ENCODE data around the gene THTPA.

THTPA gene

DNA sequence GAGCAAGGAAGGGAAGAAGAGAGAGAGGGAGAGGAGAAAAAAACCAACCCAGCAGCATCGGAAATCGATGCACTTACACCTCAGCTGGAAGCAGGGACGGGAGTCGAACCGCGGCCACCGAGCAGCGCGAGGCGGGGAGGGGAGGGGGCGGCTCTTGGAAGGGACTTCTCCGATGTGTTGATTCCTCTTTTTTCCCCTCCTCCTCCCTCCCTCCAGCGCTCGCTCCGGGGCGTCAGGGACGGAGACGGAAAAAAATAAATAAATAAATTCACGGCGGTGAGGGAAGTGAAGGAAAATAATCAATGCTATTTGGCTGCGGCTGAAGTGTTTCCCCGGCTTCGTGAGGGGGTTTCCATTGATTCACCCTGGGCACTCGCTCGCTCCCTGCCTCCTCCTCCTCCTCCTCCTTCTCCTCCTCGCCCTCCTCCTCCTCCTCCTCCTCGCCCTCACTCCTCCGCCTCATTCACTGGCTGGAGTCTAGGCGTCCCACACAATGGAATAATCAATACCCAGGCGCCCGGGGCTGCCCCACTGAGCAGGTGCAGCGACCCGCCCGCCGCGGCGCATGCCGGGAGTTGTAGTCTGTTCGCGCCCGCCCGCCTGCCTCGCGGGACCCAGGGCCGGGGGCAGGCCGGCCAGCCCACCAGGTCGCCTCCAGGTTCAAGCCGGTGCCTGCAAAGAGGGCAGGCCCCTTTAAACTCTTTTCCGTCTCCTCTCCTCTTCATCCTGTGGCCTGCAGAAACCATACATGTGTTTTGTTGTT is 4.6 kb upstream of the THTPA start, which contains the start of gene ZFHX2:
Gene ZFHX2, minus strand, starts transcription at position 500 of the 763 bp plus-strand sequence. CDS start 16,440 bp downstream, outside the sequence.
- peak; percentile 59 to 72 for DNase-seq (ENCODE audit: low read depth in 2 of 2)

DNA sequence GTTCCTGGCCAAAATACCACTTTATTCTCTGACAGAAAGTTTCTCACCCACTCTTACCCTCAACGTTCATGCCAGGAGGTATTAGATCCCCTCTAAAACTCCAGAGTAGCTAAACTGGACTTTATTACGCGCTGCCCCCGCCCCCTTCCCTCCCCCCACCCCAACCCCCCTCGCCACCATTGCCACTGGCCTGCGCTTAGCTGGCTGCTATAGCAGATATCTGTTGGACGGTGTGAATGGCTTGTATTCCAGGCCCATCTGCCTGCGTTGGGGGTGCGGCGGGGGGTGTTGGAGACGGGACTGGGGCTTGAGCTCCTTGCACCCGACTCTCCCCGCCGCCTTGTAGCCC is 564 bp upstream of the THTPA start:
- DNase-seq (ENCODE audit: low read depth in 2 of 2), result no peak

DNA sequence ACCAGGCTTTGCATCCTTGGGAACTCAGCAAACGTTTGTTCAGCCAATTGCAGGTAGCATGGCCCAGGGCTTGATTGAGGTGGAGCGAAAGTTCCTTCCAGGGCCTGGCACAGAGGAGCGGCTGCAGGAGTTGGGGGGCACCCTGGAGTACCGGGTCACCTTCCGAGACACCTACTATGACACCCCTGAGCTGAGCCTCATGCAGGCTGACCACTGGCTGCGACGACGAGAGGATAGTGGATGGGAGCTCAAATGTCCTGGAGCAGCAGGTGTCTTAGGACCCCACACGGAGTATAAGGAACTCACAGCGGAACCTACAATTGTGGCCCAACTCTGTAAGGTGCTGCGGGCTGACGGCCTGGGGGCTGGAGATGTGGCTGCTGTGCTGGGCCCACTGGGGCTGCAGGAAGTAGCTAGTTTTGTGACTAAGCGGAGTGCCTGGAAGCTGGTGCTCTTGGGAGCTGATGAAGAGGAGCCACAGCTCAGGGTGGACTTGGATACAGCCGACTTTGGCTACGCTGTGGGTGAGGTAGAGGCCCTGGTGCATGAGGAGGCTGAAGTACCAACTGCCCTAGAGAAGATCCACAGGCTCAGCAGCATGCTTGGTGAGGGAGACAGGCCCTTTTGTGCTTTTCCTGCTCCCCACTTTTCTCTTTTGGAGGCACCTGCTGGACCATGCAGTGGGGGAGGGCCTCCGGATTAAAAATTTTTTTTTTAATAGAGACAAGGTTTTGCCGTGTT is 799 bp downstream of the THTPA start:
- DNase-seq (ENCODE audit: low read depth in 2 of 2), result no peak

DNA sequence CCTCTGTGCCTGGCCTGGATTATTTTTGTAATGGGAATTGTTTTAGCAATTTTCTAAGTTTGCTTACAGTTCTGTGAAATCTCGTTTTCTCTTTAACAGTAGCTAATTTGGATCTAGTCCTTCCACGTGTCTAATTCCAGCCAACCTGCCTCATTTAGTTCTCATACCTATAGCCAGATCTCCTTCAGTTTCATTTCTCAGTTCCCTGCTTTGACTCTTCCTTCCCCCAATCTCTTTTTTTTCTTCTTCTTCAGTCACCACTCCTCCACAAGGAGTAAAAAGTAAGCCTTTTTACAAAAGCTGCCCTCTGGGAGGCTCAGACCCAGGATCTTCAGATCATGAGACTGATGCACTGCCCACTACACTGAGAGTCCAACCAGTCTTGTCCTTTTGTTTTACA is 1.4 kb downstream of the THTPA start:
- DNase-seq (ENCODE audit: low read depth in 2 of 2), result no peak

DNA sequence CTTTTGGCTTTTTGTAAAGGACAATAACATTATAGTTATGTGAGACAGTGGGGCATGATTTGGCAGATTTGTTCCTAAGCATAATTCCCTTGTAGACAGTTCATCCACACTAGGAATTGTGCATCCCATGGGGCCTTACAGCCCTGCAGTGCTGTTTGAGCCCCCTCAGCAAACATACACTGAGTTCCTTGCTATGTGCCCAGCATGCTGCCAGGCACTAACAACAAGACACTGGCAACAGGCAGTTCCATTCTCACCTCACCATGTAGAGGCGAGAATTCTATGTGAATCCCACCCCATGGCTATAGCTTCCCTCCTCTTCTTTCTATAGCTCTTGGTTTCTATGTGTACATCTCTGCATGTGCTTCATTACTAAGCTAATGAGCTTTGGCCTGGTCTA is 1.9 kb downstream of the THTPA start:
- no peak for DNase-seq (ENCODE audit: low read depth in 2 of 2)

DNA sequence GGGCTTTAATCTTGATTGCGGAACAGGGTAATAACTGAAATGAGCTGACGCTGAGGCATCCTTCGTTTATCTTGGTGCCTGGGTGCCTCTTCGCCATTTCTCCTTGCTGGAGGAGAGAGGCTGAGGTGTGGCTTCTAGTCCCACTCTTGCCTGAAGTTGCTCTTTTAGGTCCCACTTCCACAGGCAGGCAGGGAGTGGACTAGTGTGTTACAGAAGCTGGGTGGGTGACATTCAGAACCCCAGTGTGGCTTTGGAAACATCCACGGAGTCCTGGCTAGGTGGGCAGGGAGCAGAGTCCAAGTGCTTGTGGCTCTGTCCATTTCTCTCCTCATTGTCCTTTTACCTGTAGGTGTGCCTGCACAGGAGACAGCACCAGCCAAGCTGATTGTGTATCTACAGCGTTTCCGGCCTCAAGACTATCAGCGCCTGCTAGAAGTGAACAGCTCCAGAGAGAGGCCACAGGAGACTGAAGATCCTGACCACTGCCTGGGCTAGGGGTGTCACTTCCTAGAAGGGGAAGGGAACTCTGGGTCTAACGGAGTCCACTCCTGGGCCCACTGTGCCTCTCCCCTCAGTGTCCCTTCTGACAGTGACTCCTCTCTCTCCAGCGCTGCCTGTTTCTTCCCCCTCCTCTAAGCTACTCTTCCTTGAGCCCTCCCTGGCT is 2.4 kb downstream of the THTPA start:
- no peak for DNase-seq (ENCODE audit: low read depth in 2 of 2)

DNA sequence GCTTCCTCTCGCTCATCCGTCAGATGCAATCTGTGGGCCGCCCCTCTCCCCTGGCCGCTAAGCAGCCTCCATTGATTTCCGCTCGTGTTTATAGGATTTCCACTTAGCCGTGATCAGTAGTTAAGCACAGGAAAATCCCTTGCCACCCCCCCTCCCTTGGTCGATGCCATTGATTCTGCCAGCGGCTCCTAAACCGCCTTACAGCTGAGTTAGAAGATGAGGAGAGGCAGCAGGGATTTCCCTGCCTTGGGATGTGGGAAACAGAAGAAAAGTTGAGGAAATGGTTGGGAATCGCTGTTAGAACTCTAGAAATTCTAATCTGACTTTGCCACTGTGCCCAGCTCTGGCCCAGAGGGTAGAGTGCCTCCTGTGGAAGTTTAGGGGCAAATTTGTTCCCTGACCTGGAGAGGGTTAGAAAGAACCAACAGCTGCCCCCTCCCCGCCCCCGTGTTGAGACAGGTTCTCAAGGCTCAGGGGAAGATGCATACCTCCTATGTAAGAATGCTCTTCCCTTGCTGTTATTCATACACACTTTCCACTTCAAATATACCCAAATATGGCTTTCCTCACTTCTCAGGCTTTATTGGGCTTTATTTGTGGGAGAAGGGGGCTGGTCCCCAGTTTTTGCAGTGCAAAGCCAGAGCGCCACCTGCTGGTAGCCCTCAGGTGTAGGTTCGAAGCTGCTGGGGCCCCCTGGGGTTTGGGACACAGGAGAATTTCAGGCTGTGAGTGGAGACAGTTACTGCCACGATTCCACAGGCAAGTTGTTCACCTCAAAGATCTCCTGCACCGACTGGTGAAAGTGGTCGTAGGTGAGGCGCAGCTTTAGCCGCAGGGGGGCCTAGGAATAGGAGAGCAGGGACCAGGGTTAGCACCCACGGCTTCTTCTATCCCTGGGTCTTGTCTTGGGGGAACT is 3.2 kb downstream of the THTPA start:
- DNase-seq (ENCODE audit: low read depth in 2 of 2), result peak in 1 of 2 donors; percentile 33

DNA sequence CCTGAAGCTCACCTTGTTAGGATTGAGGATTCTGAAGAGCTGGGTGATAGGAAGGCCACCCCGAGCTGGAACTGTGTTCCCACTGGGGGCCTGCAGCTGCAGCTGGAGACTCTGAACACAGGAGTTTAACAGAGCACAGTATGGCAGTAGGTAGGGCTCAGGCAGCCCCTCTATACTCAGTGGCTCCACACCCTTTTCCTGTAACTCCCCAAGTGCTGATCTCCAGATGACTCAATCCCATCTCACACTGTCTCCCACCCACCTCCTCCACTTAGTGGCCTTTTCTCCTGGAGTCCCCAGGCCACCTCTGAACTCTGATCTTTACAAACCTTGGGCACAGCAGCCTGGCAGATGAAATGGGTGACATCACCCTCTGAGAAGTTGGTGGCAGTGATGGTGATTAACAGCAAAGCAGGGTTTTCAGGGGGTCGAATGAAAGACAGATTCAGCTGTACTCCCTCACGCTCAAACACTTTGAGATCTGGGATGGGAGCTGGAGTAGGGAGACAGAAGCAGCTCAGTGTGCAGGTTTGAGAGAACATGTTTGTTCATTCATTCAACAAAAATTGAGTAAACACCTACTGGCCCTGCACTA is 4.0 kb downstream of the THTPA start:
- no peak for DNase-seq (ENCODE audit: low read depth in 2 of 2)

DNA sequence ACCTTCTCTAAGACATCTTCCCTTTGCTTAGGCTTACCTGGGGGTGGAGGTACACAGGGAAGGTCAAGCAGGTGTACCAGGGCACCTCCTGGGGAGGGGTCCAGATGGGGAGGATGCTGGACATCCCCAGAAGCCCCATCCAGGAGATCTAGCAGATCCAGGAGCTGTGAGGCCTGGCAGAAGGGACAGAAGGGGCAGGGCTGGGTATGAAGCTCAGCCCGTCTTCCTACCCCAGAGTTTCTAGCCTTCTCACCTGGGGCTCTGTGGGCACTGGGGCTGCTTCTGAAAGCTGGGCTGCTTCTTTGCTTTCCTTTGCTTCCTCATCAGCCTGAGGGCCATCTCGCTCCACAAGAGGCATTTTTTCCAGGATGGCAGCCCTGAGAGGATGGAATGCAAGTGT is 5.2 kb downstream of the THTPA start:
- no peak for DNase-seq (ENCODE audit: low read depth in 2 of 2)

DNA sequence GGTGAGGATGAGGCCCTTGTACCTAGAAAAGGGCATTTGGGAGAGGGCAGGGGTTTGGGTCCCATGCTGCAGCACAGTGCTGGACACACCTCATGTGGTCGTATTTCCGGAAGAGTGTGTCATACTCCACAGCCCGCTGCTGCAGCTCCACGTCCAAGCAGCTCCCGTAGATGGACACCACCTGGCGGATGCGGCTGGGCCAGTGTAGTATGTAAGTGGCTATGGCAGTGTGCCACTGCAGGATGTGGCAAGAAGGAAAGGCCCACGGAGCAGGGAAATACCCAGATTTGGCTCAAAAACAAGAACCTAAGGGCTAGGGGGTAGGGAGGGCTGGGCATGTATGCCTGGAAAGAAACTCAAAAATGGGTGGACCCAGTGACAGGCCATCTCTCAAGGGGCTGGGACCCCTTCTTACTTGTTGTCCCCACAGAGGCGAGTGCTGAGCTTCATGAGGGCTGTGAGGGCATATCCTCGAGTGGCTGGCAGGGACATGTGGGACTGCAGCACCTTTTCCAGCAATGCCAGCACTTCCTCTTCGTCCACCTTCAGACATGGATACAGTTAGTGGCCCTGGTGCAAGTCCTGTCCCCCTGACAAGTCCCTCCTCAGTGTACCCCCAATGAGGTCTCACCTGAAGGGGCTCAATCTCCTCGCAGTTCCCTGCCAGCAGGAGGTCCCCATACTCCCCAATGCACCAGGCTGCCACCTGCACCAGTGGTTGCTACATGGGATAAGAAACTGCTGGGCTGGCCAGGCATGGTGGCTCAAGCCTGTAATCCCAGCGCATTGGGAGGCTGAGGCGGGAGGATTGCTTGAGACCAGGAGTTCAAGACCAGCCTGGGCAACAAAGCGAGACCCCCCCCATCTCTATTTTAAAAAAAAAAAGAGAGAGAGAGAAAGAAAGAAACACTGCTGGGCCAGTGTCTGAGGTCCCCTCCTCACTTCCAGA is 6.1 kb downstream of the THTPA start:
- DNase-seq (ENCODE audit: low read depth in 2 of 2), result no peak

DNA sequence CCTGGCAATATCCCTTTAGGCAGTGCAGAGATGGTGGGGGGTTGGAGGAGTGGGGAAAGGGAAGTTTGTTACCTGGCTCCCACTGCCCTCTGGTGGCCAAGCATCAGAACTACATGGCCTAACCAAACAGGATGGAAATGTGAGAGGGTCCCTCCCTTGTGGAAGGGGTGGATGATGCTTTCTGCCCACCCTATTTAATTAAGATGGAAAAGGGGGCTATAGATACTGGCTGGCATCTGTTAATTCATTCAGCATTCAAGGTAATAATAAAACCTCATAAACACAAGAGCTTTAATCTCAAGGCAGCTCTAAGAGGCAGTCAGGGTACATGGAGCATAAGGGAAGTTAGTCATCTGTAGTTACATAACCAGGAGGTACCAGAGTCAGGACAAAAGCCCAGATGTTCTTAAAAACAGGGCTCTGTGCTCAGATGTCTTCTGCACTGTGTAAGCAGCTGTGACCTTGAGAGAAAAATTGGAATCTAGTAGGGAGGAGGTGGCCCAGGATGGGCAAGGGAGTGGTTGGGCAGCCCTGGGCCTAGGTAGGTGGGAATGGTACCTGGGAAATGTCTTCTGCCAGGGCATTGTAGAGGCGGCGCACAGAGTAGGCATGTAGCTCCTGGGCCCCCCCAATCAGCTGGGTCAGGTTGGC is 6.9 kb downstream of the THTPA start:
- peak; percentile 28 to 35 for DNase-seq (ENCODE audit: low read depth in 2 of 2)

DNA sequence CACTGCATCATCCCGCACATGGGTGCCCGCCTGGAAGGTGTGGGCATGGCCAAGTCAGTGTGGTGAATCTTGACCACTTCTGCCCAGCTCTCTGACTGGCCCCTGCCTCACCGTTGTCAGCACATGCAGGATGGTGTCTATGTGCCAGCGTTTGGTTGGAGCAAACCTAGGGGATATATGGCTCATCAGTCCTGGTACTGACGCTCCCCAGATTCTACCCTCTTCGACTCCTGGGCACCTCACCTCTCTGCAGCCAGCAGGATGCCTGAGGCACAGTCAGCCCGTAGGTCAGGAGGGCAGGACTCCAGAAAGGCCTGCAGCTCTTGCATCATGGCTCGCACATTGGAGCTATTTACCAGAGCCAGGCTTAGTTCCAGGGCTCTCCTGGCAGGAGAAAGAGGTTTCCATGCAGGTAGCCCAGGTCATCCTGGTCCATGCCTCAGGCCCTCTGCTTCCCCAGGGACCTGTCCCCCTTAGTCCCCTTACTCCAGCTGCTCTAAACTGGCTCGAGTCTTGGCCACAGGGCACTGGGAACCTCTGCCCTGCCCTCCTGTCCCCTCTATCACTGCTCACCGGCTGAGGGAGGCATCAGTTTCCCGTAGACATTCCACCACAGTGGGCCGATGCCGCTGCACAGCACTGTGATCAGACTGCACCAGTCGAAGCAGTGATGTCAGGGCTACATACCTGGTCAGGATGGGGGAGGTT is 7.6 kb downstream of the THTPA start:
- no peak for DNase-seq (ENCODE audit: low read depth in 2 of 2)

DNA sequence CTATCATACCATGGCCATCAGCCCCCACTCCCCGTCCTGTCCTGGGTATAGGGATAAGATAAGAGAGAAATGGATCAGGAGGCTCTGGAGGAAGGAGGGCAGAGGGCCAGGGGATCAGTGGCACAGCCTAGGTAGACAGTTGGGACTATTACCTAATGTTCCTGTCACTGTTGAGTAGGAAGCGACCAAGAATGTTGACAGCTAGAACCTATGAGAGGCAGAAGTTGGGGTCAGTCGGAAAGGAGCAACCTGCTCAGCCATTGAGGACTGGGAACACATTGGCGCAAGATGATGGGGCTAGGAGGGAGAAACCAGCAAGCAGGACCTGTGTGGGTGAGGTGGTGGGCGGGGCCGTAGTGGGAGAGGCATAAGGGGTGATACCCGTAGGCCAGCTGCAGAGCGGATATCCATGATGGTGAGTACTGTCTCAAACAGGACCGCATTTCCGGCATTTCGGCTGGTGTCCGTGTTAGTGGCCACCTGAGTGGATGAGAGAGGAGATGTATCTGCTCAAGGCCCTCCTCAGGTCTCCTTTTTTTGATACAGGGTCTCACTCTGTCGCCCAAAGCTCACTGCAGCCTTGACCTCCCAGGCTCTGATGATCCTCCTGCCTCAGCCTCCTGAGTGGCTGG is 8.2 kb downstream of the THTPA start:
- no peak for DNase-seq (ENCODE audit: low read depth in 2 of 2)

DNA sequence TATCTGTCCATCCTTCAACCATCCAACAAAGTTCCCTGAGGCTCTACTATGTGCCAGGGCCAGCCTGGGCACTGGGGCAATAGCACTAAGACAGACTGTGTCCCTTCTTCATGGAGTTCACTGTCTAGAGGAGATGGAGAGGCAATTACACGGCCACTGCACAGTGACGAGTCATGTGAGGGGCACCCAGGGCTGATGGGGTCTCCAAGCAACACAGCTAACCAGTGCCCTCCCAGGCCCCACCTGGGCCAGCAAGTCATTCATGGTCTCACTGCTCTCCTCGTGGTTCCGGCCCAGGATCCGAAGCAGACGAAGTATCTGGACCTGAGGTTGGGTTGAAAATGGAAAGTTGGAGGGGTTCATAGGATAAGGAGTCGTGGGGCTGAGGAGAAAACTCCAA is 8.8 kb downstream of the THTPA start:
- no peak for DNase-seq (ENCODE audit: low read depth in 2 of 2)

DNA sequence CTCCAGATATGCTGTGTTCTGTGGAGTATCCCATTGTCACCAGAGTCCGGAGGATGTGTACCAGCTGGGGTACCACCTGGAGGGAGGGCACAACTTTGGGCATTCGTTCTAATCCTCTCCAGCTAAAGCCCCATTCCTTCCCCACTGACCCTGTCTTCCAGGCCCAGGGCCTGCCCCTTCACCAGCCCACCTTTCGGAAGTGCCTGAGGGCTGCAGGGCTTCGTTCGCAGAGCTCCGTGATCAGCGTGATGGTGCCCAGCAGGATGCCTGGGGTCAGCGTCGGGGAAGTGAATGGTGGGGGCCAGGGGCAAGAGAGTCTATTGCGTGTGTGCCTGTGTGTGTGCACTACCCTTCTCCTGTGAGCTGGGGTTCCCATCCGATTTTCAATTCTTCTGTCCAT is 9.6 kb downstream of the THTPA start:
- DNase-seq (ENCODE audit: low read depth in 2 of 2), result no peak

DNA sequence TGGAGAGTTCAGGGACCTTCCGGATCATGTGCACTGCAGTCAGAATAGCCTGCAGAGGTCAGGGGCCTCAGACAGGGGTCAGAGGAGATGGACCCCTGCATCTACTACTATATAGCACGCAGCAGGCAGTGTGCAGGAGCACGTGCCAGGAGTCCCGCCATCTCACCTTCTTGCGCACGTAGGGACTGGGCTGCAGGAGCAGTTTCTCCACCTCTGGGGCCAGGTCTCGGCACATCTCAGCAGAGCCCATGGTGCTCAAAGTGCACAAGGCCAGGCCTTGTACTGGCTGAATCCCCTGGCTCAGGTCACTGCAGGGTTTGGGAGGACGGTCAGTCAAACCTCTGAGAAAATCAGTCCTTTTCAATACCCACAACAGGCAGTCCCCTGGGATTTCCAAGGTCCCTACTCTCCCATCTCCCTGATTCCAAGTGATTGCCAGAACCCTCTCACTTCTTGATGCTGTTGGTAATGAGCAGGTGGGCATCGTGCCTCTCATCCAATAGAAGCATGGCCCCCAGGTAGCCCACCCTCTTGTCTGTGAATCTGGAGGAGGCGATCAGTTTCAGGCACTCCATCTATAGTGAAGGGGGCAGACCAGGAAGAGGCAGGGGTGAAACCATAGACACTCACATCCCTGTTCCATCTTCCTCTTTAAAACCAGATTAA is 10.2 kb downstream of the THTPA start:
- DNase-seq (ENCODE audit: low read depth in 2 of 2), result no peak

DNA sequence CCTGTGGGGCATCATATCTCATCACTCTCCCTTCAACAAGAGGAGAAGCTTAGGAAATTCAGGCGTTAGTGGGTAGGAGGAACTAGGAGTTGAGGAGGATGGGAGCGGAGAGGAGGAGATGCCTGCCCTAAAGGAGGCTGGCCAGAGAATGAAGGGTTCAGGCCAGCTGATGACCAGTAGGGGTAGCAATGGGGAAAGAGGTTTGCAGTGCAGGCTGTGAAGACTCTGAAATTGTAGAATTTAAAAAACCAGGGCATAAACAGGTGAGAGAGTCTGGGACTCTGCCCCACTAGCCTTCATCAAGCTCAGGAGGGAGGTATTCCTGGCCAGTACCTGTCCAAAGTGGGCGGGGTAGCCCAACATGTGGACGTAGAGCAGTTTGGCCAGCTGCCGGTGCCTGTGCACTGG is 10.7 kb downstream of the THTPA start:
- no peak for DNase-seq (ENCODE audit: low read depth in 2 of 2)

Data from activated CD8-positive, alpha-beta memory T cell treated with anti-CD3 and anti-CD28 coated beads for 4 hours (primary cell).